Prostate gland (tissue), 2 donors: ENCODE results near the gene TRPM3. TPM values are rescaled to one million over a fixed set of nuclear protein-coding genes. Genes with fewer than 3 reads are reported as not detected.

Experiments used
- DNase-seq: peaks from one replicate; pipeline ENCODE4 v3.0.0-alpha.2; 2019; ENCODE audit warnings: low spot score
- H3K27ac ChIP-seq, 2 donors: fragments of 200-600 bp; sonication (generic); 2 replicates each; pipeline ENCODE4 v1.5.1; 2017 to 2019
- H3K27me3 ChIP-seq: fragments of 200-600 bp; sonication (generic); replicated peaks from 2 replicates; pipeline ENCODE4 v1.5.1; 2019; ENCODE audit not compliant: insufficient read depth
- H3K36me3 ChIP-seq, 2 donors: fragments of 200-600 bp; sonication (generic); 1 replicate in 1 of 2; 2 replicates in 1 of 2; pipeline versions ENCODE4 v1.5.1 to v1.8.1; 2017 to 2019
- H3K4me1 ChIP-seq: fragments of 200-600 bp; sonication (generic); replicated peaks from 2 replicates; pipeline ENCODE4 v1.5.1; 2019
- H3K4me3 ChIP-seq, 2 donors: fragments of 200-600 bp; sonication (generic); 2 replicates each; pipeline ENCODE4 v1.5.1; 2017 to 2019
- H3K9me3 ChIP-seq: fragments of 200-600 bp; sonication (generic); 2 replicates; pipeline ENCODE4 v1.5.1; 2017
- CTCF ChIP-seq, 4 experiments: fragments of 200-600 bp in 2 of 4; fragments of 450-650 bp in 2 of 4; sonication (generic) in 2 of 4; IDR thresholded peaks; 1 replicate in 3 of 4; 2 replicates in 1 of 4; pipeline ENCODE4 v1.5.1; 2016 to 2019; ENCODE audit warnings: antibody characterized with exemption in 4 of 4, mild to moderate bottlenecking in 2 of 4, moderate library complexity in 2 of 4
- POLR2A ChIP-seq: fragments of 450-650 bp; IDR thresholded peaks from one replicate; pipeline ENCODE4 v1.6.1; 2016; ENCODE audit warnings: antibody characterized with exemption, mild to moderate bottlenecking
- POLR2AphosphoS5 ChIP-seq: sonication (generic); formaldehyde crosslinking; IDR thresholded peaks from one replicate; pipeline ENCODE4 v1.6.1; 2017; ENCODE audit warnings: antibody characterized with exemption
- WGBS: methylation state at CpG from one replicate; pipeline ENCODE4 v1.1.5; 2018; 5-methylcytosine and 5-hydroxymethylcytosine counted together
- intact Hi-C: fragments of 100-400 bp; cut with DNase I; formaldehyde crosslinking; loops from one replicate; pipeline ENCODE4 v1.14.2; 2022
- total RNA-seq, 2 donors: library from RNA; depleted of rRNA; stranded (reverse); fragments of >200 nt; gene quantifications; one replicate each; pipeline ENCODE4 v1.1.0, GENCODE V29; 2016

Gene TRPM3
- total RNA-seq, result 10 to 100 TPM in 1 of 2 donors, under 1 TPM in 1; 0.32 to 18.7 TPM

GRCh38 chr9:71121275-71122021 is at the start of gene TRPM3:
TSS of gene TRPM3 (minus strand) at chr9:71121621. CDS start at chr9:71121354, 267 bp downstream.
- Histone ChIP-seq H3K4me1 (no peaks in the 10 kb centered on the region), H3K27me3 (peaks cover 3% of the 10 kb centered on the region), H3K36me3 (no peaks in the 10 kb centered on the region), H3K27ac (no peak within 1 kb of the TSS), H3K9me3 (no peaks in the 10 kb centered on the region), H3K4me3 (no peak within 1 kb of the TSS)
- WGBS, result 9% methylated on average over 19 of the region's 19 CpGs
- intact Hi-C loops, result no loop called here
- TF ChIP-seq CTCF (IDR thresholded peaks at IDR 0.05) (no peak), POLR2A (no peak), POLR2AphosphoS5 (no peak)
- no peak for DNase-seq

- no peak for DNase-seq
- no peak overlapping the region for H3K27ac ChIP-seq
- no peaks in the 10 kb centered on the region for H3K4me1 ChIP-seq
- no peak overlapping the region for H3K4me3 ChIP-seq
- H3K36me3 ChIP-seq, result no peaks in the 10 kb centered on the region
- no peak for TF ChIP-seq POLR2A
- no peak for TF ChIP-seq POLR2AphosphoS5
- no peak for TF ChIP-seq CTCF (IDR thresholded peaks at IDR 0.05)
- no peaks in the 10 kb centered on the region for H3K9me3 ChIP-seq
- intact Hi-C loops, result no loop called here
- no peaks in the 10 kb centered on the region for H3K27me3 ChIP-seq
Measured at GRCh38 chr9:71168418-71168817, 47.0 kb upstream of the TRPM3 start.

- Histone ChIP-seq H3K27ac (no peak overlapping the region), H3K4me3 (no peak overlapping the region), H3K9me3 (no peaks in the 10 kb centered on the region), H3K4me1 (no peaks in the 10 kb centered on the region), H3K27me3 (no peaks in the 10 kb centered on the region), H3K36me3 (no peaks in the 10 kb centered on the region)
- WGBS, result 89% methylated on average over 2 of the region's 2 CpGs
- intact Hi-C loops, result no loop called here
- DNase-seq, result no peak
- TF ChIP-seq CTCF (IDR thresholded peaks at IDR 0.05) (no peak), POLR2A (no peak), POLR2AphosphoS5 (no peak)
Measured at GRCh38 chr9:71162126-71162525, 40.7 kb upstream of the TRPM3 start.

GRCh38 chr9:71157731-71158130 is 36.3 kb upstream of the TRPM3 start:
- intact Hi-C loops, result no loop called here
- TF ChIP-seq CTCF (IDR thresholded peaks at IDR 0.05), result no peak
- TF ChIP-seq POLR2A, result no peak
- Histone ChIP-seq H3K4me1 (no peaks in the 10 kb centered on the region), H3K36me3 (no peaks in the 10 kb centered on the region), H3K9me3 (no peaks in the 10 kb centered on the region), H3K27me3 (no peaks in the 10 kb centered on the region), H3K27ac (no peak overlapping the region), H3K4me3 (no peak overlapping the region)
- no peak for DNase-seq
- WGBS, result 95% methylated on average over 1 of the region's 1 CpG

- Histone ChIP-seq H3K9me3 (no peaks in the 10 kb centered on the region), H3K4me3 (no peak overlapping the region), H3K36me3 (no peaks in the 10 kb centered on the region), H3K27me3 (peaks cover 2% of the 10 kb centered on the region), H3K4me1 (no peaks in the 10 kb centered on the region), H3K27ac (no peak overlapping the region)
- WGBS, result 61% methylated on average over 2 of the region's 2 CpGs
- intact Hi-C loops, result no loop called here
- TF ChIP-seq POLR2AphosphoS5, result no peak
- DNase-seq, result no peak
Measured at GRCh38 chr9:71147368-71147767, 25.9 kb upstream of the TRPM3 start.
